Activated CD8-positive, alpha-beta memory T cell treated with anti-CD3 and anti-CD28 coated beads for 36 hours (primary cell): Measurements from ENCODE around the gene UTP18. TPM values are rescaled to one million over a fixed set of nuclear protein-coding genes. Genes with fewer than 3 reads are reported as not detected.
"Not testable (repeated sequence)": the region's sequence is repeated elsewhere in the genome, so short reads cannot be mapped to it uniquely, and the experiment has no call there.

Experiments
- CTCF ChIA-PET: fragments of 350-600 bp; sonication (Branson Sonifier 250); formaldehyde crosslinking; loops from one replicate; lab custom pipeline; 2021; ENCODE audit warnings: antibody characterized with exemption; lab: Charles Lee
- POLR2A ChIA-PET: fragments of 350-600 bp; sonication (Branson Sonifier 250); formaldehyde crosslinking; loops from one replicate; lab custom pipeline; 2021; ENCODE audit warnings: antibody characterized with exemption; lab: Charles Lee
- total RNA-seq, 2 experiments: library from RNA; stranded (reverse); gene quantifications; one replicate each; pipeline ENCODE4 v1.2.3, GENCODE V29; 2021

The UTP18 gene
- total RNA-seq, 2 experiments from 2014 or later = 72.1 to 84.5 TPM

GRCh38 chr17:51257150-51258081 is 2.9 kb upstream of the UTP18 start:
- POLR2A ChIA-PET = interaction anchor here (0.7 kb wide), 1 partner anchor 560 kb away, joined by 4 read pairs; no protein-coding TSS in a partner anchor
- CTCF ChIA-PET = interaction anchor here (0.5 kb wide), 1 partner anchor 7 kb away, joined by 3 read pairs; no protein-coding TSS in a partner anchor

- ChIA-PET POLR2A (interaction anchor here (0.6 kb wide), 1 partner anchor 9 kb away, joined by 4 read pairs; no protein-coding TSS in a partner anchor), CTCF (no interaction called here)
These were observed 1.4 kb upstream of the UTP18 start for GRCh38 chr17:51258756-51259563.

- ChIA-PET CTCF (interaction anchor here (1.0 kb wide), 1 partner anchor 13 kb away, joined by 3 read pairs; no protein-coding TSS in a partner anchor), POLR2A (no interaction called here)
These were observed 646 bp upstream of the UTP18 start, which contains the start of gene MBTD1 for GRCh38 chr17:51259564-51260236. MBTD1 (minus strand) TSS chr17:51260049; CDS start chr17:51225161, 34,888 bp downstream.

GRCh38 chr17:51261024-51261963 is 948 bp downstream of the UTP18 start:
- CTCF ChIA-PET = no interaction called here
- POLR2A ChIA-PET = interaction anchor here (0.7 kb wide), 1 partner anchor 108 kb away, joined by 3 read pairs; the partner anchor contains the start of gene NME1

GRCh38 chr17:51263006-51263405 is 2.7 kb downstream of the UTP18 start:
- ChIA-PET CTCF (no interaction called here), POLR2A (no interaction called here)

- CTCF ChIA-PET = interaction anchor here (0.7 kb wide), 2 partner anchors 8 to 15 kb away, joined by 3 read pairs; no protein-coding TSS in a partner anchor
- POLR2A ChIA-PET = not testable (repeated sequence)
These were observed 4.1 kb downstream of the UTP18 start for GRCh38 chr17:51264466-51264865.

GRCh38 chr17:51269991-51270390 is 9.6 kb downstream of the UTP18 start:
- CTCF ChIA-PET = no interaction called here
- POLR2A ChIA-PET = no interaction called here

- CTCF ChIA-PET = no interaction called here
- POLR2A ChIA-PET = no interaction called here
These were observed 10.3 kb downstream of the UTP18 start for GRCh38 chr17:51270636-51271035.

GRCh38 chr17:51272812-51273211 is 12.5 kb downstream of the UTP18 start:
- ChIA-PET CTCF (interaction anchor here (0.8 kb wide), 1 partner anchor 13 kb away, joined by 3 read pairs; the partner anchor contains the start of genes MBTD1 and UTP18), POLR2A (no interaction called here)

GRCh38 chr17:51275381-51275780 is 15.0 kb downstream of the UTP18 start:
- ChIA-PET CTCF (no interaction called here), POLR2A (no interaction called here)

GRCh38 chr17:51279183-51279582 is 18.8 kb downstream of the UTP18 start:
- ChIA-PET POLR2A (no interaction called here), CTCF (interaction anchor here (0.5 kb wide), 1 partner anchor 14 kb away, joined by 3 read pairs; no protein-coding TSS in a partner anchor)

- ChIA-PET CTCF (no interaction called here), POLR2A (no interaction called here)
These were observed 27.1 kb downstream of the UTP18 start for GRCh38 chr17:51287412-51287811.

- ChIA-PET POLR2A (no interaction called here), CTCF (no interaction called here)
These were observed 29.4 kb downstream of the UTP18 start for GRCh38 chr17:51289696-51290111.

- POLR2A ChIA-PET, CTCF ChIA-PET: not testable (repeated sequence)
These were observed 34.0 kb downstream of the UTP18 start for GRCh38 chr17:51294338-51294737.

- ChIA-PET POLR2A (no interaction called here), CTCF (no interaction called here)
These were observed 38.4 kb downstream of the UTP18 start for GRCh38 chr17:51298508-51299371.

GRCh38 chr17:51299859-51300258 is 39.5 kb downstream of the UTP18 start:
- ChIA-PET CTCF (no interaction called here), POLR2A (no interaction called here)

- CTCF ChIA-PET = no interaction called here
- POLR2A ChIA-PET = no interaction called here
These were observed 44.8 kb downstream of the UTP18 start for GRCh38 chr17:51305182-51305581.
